Skin of body (tissue), 2 donors: Measurements from ENCODE around the gene PAOX. TPM values are rescaled to one million over a fixed set of nuclear protein-coding genes. Genes with fewer than 3 reads are reported as not detected.
"Not testable (repeated sequence)": the region's sequence is repeated elsewhere in the genome, so short reads cannot be mapped to it uniquely, and the experiment has no call there.

Source experiments
- DNase-seq: peaks from one replicate; lab custom pipeline; 2025; lab: John Stamatoyannopoulos, UW
- total RNA-seq: library from RNA; depleted of rRNA; stranded (reverse); fragments of >200 nt; gene quantifications from one replicate; pipeline ENCODE4 v1.2.3, GENCODE V29; 2014

PAOX gene
- total RNA-seq, 1 donor from 2014 or later, result 3.6 TPM

DNA sequence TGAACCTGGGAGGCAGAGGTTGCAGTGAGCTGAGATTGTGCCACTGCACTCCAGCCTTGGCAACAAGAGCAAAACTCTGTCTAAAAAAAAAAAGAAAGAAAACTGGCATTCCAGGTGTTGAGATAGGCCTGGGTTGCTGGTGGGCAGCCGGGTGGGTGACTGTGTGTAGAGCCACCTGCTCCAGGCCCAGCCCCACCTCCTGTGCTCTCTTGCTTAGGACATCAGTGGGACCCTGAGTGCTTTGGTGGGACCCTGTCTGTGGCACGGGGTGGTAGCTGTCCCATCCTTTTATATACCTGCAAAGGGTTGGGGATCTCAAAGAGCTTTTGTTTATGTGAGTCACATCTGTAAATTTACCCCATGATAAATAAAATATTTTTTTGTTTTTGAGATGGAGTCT is 6.2 kb downstream of the PAOX start:
- no peak for DNase-seq

DNA sequence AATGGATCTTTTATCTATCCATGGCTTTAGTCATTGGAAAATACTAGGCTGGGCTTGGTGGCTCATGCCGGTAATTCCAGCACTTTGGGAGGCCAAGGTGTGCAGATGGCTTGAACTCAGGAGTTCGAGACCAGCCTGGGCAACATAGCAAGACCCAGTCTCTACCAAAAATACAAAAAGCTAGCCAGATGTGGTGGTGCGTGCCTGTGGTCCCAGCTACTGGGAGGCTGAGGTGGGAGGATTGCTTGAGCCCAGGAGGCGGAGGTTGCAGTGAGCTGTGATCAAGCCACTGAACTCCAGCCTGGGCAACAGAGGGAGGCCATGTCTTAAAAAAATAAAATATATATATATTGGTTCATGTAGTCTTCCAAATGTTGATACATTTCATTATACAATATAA is 7.9 kb downstream of the PAOX start:
- not testable (repeated sequence) for DNase-seq

DNA sequence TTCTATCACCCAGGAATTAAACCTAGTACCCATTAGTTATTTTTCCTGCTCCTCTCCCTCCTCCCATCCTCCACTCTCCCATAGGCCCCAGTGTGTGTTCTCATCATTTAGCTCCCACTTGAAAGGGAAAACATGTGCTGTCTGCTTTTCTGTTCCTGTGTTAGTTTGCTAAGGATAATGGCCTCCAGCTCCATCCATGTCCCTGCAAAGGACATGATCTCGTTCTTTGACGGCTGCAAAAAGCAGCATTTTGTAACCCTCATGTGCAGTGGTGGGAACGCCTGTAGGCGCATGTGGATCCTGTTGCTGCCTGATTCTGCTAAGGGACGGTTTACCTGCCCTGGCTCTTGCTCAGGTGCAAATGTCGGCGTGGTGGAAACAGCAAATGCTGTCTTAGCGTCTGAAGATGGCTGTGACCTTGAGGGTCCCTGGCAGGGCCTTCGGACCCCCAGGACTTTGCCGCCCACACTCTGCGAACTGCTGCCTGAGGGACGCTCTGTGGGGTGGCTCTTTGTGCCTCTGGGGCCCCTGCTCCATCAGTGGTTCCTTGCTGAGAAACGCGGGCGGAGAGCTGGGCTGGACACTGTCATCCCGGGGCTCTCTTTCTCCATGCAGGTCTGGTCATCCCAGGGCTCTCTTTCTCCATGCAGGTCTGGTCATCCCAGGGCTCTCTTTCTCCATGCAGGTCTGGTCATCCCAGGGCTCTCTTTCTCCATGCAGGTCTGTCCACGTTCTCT is 9.3 kb downstream of the PAOX start:
- DNase-seq, result no peak

DNA sequence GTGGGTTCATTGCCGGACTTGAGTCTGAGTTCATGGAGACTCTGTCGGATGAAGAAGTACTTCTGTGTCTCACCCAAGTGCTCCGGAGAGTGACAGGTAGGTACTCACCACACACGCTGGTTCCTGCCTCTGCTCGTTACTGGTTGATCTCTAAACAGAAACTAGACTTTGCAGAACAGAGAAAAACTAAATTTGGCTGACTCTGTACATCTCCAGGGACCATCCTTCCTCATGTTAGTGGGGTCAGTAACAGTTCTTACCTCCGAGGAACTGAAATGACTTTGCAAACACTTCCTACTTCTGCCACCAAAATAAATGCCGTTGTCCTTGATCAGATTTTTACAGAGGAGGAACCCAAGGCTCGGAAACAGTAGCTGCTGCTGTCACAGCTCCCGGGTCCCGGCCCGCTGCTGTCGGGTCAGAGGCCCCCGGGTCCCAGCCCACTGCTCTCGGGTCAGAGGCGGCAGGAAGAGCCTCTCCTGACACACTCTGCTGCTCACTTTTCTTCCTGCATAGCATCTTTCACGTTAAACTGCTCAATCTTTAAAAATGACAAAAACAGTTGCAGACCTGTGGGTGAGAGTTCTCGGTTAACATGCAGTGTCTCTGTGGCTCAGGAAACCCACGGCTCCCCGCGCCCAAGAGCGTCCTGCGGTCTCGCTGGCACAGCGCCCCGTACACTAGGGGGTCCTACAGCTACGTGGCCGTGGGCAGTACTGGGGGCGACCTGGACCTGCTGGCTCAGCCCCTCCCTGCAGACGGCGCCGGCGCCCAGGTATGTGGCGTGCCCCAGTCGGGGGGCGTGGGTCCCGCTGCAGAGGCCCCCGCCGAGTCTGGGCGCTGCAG is 10.1 kb downstream of the PAOX start:
- no peak for DNase-seq

DNA sequence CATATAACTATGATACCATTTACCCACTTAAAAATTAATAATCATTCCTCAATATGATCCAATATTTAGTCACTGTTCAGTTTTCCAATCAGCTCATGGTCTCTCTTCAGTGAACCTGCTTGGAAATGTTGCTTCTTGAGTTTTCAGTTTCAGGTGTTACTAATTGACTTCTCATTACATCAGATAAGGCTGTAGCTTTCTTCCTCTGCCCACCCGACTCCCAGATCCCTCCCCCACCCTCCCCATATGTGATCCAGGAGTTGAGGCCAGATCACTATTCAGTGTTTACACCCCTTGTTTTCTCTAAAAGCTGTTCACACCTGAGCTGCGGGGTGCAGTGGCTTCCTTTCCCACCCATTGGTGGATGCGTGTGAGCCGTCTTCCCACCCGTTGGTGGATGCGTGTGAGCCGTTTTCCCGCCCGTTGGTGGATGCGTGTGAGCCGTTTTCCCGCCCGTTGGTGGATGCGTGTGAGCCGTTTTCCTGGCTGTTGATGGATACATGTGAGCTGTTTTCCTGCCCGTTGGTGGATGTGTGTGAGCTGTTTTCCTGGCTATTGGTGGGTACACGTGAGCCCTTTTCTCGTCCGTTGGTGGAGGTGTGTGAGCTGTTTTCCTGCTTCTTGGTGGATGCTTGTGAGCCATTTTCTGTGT is 11.7 kb downstream of the PAOX start:
- no peak for DNase-seq

DNA sequence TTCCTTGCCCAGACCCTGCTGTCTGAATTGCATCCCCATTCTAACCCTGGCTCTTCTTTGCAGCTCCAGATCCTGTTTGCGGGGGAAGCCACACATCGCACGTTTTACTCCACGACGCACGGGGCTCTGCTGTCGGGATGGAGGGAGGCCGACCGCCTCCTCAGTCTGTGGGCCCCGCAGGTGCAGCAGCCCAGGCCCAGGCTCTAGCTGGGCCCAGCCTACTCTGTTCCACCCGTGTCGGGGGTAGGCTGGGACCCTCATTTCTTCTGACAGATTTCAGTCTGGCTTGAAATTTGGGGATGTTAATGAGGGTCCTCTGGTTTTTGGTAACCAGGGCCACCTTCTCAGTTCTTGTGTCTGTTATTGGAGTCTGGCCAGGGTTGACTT is 12.2 kb downstream of the PAOX start:
- no peak for DNase-seq

DNA sequence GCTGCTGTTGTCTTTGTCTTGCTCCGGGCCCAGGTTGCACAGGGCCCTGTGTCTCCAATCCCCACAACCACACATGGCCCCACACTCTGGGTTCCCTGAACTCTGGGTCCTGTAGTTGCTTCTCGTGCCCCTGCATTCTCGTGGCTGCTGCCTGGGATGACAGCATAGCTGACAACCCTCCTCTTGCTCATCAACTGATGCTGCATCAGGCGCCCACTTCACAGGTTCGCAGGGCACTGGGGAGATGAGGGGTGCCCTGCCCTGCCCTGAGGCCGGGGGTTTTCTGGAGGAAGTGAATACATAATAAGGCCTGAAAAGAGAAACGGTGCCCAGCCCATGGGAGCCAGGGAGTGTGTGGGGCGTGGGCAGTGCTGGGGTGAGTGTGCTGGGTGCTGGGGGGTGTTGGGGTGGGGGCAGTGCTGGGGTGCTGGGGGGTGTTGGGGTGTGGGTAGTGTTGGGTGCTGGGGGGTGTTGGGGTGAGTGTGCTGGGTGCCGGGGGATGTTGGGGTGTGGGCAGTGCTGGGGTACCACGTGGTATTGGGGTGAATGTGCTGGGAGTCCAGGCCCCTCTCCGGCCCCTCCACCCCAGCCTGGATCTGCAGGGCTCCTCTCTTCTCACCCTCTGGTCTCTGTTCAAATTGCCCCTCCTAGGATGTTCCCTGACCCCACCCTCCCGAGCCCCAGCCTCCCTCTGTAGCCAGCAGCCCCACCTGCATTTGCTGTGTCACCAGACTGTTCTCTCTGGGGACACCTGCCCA is 12.9 kb downstream of the PAOX start:
- DNase-seq, result no peak

DNA sequence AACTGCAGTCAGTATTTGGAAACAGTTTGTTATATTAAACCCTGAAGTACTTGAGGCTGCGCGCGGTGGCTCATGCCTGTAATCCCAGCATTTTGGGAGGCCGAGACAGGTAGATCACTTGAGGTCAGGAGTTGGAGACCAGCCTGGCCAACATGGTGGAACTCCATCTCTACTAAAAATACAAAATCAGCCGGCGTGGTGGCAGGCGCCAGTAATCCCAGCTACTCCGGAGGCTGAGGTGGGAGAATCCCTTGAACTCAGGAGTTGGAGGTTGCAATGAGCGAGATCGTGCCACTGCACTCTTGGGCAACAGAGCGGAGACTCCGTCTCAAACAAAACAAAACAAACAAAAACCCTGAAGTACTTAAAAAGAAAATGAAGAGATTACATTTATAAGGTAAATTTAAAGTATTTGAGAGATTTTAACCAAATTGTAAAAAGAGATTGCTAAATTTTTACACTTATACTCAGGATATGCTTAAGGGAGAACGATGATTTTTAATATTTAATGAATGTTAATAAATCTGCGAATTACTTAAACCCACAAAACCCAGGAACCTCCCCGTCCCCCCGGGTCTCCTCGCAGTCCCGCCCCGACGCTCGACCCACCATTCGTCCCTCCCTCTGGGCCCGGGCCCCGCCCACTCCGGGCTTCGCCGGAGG is 14.5 kb downstream of the PAOX start:
- no peak for DNase-seq

DNA sequence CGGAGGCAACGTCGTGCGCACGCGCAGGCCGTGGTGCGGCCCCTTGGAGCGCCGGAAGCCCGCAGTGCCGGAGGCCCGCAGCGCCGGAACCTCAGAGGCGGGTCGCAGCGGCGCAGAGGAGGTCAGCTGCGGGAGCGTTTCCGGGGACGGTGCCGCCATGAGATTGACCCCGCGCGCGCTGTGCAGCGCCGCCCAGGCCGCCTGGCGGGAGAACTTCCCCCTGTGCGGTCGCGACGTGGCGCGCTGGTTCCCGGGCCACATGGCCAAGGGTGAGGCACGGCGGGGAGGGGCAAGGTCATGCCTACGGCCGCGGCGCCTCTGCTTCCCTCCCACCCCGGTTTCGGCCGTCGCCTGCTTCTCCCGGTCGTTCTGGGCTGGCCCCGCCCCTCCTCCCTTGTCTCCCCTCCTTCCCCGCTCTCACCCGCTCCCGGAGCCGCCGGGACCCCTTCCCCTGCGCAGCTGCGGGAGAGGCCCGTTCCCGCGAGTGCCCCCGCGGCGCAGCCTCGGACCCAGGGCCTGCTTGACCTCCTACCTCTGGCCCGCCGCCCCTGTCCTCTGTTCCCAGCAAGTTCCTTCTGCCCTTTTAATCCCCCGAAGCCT is 15.1 kb downstream of the PAOX start, which contains the start of gene MTG1:
Gene MTG1 (plus strand): TSS at position 94 of the 600 bp plus-strand sequence. CDS start 64 bp downstream, at position 158.
- DNase-seq, result peak; percentile 86

DNA sequence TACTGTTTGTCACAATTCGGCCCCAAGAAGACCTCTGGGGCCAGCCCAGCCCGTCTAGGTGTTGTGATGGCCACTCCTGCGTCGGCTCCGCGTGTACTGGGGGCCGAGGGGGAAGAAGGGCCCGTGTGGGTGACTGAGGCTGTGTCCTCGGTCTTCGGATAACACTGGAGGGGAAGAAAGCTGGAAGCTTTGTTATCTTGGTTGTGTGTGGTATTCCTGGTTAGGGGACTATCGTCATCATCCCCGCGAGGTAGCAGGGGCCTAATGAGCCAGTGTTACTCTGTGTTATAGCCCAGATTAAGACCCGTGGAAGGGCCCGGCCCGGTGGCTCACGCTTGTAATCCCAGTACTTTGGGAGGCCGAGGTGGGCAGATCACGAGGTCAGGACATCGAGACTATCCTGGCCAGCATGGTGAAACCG is 15.7 kb downstream of the PAOX start:
- DNase-seq, result no peak

DNA sequence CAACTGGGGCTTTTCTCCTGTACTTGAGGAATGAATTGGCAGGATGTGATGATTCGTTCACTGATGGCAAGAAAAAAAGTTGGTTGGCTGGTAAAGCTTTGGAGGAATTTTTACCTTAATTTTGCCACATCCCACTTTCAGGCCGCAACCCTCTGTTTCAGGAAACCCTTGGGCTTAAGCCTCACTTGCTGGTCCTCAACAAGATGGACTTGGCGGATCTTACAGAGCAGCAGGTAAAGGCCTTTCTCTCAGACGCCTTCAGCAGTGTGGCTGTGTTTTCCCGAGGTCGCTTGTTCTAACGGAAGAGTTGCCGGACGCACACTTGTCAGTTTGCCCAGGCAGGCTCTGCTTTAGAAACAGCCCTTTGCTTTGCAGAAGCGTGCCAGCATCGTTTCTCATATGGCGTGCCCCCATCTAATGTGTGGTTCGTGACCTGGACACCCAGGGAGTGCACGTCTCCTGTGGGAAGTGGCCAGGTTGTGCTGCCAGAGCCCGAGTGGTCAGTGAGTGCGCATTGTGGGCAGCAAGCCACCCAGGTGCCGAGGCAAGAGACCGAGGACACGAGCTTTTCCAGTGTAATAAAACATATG is 17.1 kb downstream of the PAOX start:
- DNase-seq, result no peak

DNA sequence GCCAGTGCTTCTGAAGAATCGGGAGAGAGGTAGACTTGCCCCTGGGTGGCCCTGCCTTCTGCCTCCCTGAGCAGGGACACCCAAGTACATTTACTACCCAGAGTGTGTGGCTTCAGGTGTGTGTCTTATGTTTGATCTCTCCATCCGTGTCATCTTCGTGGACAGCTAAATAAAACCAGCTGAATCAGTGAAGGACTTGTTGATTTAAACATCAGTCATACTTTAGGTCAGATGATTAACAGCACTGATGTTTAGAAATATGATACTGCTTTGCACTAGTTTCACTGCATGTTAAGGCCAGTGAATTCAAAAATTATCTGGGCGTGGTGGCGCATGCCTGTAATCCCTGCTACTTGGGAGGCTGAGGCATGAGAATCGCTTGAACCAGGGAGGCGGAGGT is 18.9 kb downstream of the PAOX start:
- DNase-seq, result no peak

DNA sequence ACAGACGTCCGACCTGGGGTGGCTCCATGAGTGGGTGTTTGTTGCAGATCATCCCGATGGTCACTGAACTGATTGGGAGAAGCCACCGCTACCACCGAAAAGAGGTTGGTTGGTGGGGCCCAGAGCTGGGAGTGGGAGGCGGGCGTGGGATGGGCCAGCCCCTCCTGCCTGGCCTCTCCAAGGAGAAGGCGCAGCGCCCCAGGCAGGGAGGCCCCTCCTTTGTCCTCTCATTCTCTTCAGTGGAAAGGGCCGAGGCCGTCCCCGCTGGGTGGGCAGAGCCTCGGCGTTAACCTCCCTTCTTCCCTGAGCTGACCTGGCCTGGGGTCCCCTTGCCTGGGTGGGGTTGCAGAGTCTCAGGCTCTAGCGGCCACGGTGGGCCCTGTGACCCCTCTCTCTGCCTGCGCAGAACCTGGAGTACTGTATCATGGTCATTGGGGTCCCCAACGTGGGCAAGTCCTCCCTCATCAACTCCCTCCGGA is 20.1 kb downstream of the PAOX start:
- DNase-seq, result no peak

DNA sequence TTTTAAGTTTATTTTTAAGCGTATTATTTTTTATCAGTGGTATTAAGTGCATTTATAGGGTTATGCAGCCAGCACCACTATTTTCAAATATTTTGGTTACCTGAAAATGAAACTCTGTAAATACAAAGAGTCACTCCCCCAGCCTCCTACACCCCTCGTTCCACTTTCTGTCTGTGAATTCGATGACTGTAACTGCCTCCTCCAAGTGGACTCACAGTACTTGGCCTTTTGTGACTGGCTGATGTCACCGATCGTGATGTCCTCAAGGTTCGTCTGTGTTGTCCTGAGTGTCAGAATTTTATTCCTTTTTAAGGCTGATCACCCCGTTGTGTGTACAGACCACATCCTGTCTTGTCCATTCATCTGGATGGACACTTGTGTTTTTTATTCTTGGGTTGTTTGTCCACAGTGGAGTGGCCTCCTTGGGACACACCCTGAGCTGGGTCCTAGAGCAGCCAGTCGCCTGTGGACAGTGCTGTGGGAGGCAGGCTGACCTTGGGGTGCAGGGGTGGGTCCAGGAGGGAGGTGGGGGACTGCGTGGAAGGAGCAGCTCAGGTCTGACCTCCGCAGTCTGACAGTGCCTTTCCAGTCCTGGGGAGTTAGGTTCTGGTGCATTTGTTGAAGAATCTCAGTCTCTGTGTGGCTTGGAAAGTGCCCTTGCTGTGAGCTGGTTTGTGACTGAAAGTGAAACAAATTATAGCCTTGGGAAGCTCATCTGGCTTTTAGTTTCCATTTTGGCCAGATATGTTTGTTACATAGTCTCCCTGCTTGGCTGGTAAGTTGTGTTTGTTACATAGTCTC is 21.8 kb downstream of the PAOX start:
- DNase-seq, result no peak

DNA sequence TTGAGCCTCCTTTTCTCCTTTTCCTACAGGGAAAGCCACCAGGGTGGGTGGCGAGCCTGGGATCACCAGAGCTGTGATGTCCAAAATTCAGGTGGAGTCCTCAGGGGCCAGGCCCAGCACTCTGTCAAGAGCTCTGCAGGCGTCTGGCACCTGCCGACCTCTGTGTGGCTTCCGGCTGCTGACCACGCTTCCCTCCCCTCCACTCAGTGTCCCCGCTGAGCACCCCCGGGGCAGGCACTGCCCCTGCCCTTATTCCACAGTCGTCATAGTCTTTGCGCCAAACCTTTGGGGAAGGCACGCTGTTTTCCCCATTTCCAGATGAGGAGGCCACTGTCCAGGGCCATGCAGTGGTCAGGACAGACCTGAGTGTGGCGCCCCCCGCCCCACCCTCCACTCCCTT is 22.4 kb downstream of the PAOX start:
- no peak for DNase-seq

DNA sequence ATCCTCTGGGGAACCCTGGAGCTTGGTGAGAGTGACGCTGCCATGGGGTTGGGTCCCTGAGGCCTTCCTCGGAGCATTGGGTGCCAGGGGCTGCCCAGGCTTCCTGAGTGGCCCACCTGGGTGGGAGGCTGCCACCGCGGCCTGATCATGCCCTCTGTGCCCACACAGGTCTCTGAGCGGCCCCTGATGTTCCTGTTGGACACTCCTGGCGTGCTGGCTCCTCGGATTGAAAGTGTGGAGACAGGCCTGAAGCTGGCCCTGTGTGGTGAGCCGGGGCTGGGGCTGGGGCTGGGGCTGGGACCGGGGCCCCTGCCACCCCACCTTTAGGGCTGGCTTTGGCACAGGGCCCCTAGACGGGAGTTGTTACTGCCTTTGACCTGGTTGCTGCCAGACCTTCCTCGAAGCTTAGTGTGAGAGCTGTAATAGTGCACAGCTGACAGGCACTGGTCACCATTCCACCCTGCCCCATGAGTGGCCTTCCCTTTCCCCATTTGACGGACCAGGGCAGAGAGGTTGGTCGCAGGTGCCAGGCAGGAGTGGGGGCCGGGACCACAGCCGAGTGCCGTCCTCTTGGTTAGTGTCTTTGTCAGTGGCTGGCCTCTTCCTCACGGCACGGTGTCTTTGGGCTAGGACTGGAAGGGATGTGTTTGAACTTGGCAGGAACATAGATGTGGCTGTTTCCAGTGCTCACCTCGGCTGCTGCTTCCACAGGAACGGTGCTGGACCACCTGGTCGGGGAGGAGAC is 23.1 kb downstream of the PAOX start:
- no peak for DNase-seq

DNA sequence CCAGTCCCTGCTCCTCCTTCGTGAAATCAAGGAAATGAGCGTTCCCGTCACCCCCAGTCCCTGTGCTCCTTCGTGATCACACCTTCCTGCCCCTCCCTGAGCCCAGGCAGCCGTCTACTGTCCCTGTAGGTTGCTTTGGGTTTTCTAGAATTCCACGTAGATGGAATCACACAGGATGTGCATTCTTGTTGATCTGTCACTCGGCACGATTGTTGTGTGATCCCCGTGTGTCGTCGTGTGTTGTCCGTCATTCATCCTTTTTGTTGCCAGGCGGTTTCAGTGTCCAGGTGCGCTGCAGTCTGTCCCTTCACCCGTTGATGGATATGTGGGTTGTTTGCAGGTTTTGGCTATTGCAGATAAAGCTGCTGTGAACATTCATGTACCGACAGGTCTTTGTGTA is 24.3 kb downstream of the PAOX start:
- DNase-seq, result no peak

DNA sequence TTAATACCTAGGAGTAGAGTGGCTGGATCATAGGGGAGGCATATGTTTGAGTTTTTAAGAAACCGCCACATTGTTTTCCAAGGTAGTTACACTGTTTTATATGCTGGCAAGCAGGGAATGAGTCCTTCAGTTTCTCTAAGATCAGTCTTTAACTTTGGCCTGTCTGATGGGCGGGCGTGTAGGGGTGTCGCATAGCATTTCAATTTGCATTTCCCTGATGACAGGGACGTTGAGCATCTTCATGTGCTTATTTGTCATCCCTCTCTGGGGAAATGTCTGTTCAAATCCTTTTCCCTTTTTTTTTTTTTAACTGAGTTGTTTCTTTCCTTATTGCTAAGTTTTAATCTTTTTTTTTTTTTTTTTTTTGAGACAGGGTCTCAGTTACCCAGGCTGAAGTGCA is 24.7 kb downstream of the PAOX start:
- no peak for DNase-seq
